Stimulated activated CD4-positive, alpha-beta T cell treated with anti-CD3 and anti-CD28 coated beads, Interleukin-2, amount 100 ng/mL, for 48 hours (primary cell): ENCODE data around the gene TPD52L1.

Experiments
- DNase-seq, 2 donors: peaks; one replicate each; pipeline ENCODE4 v3.0.0-alpha.2; 2020

Gene TPD52L1

DNA sequence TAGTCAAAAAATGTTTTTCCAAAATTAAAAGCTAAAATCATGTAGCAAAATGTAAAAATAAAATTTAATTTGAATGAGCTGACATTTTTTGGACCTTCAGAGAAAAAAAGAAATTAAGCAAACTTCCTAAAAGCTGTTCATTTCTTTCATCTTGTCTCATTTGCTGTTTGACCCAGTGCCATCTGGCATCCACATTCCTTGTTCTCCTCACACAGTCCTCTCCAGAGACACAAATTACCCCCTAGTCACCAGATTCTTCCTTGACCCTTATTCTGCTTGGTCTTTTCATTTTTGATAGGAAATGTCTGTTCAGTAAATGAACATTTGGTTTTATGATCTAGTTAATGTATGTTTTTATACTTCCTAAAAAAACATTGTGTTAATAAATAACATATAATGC, 93.0 kb downstream of the TPD52L1 start:
- no peak for DNase-seq

DNA sequence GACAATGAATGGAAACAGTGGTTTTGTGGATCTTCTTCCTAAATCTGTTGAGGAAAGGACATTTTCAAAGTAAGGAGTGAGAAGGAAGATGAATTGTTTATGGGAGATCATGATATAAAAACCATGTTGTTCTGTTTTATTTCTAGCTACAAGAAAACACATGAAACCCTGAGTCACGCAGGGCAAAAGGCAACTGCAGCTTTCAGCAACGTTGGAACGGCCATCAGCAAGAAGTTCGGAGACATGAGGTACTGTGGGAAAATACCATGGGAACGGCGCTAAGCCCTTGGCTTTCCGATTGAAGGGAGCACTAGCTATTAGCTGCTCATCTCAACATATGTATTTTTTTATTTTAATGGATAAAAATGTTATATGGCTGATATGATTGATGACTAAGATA, 94.6 kb downstream of the TPD52L1 start:
- no peak for DNase-seq

DNA sequence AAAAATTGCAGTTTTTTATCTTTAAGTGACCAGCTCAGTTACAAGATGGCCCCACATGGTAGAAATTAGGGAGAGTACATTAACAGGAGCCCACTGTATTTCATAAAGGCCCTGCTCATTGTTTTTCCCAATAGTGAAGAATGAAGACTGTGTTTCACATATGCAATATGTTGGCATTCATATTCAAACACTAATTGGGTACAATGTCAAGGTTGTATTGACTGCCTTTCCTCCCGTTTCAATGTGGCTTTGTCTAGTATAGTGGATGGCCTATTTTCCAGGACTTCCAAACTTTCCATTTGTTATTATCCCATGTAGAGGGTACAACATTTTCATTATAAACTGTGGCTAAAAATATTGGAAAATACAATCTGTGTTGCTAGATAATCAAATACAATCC, 96.9 kb downstream of the TPD52L1 start:
- DNase-seq: no peak

DNA sequence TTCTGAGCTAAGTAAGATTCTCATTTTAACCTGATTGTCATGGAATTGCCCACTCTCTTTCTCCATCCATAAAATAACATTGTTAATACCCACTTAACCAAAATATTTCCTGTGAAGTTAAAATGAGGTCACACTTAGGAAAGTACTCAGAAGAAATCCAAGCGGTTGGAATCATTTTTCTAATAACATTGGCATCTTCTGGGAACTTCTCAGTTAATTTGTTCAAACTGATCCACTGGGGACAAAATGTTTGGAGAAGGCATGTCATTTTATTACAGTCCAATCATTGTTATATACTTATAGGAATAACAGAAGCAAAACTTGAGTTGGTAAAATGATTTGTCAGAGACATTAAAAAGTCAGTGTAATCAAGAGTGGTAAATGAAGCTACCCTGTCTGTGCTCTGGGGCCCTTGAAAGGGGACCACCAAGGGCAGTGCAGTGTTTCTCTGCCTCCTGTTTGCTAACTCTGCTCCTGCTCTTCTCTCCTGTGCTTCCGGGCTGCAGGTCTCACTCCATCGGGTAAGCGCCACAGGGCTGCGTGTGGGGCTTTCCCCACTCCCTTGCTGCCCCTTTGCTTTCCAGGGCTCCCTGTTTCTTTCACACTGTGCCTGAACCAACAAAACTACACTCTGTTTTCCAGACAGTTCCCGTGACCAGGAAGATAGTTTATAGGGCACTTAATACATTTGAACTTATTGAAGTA, 98.1 kb downstream of the TPD52L1 start:
- DNase-seq: no peak

DNA sequence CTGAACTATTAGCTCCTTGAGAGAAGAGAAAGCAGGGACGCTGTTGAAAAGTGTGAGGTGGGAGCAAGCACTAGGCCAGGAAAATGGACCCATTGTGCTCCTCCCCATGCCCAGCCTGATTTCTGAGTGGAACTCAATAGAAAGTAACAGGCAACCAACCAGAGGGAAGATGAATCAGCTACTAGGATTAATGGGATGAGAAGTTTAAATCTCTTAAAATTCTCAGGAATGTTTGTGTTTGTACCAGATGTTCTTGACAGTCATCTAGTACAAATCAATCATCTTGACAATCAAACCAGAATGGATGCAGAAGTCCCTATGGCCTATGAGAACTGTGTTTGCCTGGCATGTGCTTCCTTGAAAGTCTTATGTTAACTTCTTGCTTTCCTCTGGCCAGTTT, 99.3 kb downstream of the TPD52L1 start:
- no peak for DNase-seq

DNA sequence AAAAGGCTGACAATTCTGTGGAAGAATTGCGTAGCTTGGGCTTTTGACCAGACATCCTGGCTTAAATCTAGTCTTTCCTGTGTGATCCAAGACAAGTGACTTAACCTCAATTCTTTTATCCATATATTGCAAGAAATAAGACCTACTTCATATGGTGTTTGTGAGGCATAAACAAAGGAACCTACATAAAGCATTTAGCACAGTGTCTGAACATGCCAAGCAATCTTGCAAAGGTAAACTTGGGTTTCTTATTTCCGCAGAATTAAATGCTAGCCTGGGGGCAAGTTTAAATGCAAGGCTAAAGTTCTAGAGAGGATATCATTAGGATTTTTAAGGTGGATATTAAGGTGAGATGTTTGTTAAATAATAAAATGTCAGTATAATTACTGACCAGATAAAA, 100.3 kb downstream of the TPD52L1 start:
- DNase-seq: no peak

DNA sequence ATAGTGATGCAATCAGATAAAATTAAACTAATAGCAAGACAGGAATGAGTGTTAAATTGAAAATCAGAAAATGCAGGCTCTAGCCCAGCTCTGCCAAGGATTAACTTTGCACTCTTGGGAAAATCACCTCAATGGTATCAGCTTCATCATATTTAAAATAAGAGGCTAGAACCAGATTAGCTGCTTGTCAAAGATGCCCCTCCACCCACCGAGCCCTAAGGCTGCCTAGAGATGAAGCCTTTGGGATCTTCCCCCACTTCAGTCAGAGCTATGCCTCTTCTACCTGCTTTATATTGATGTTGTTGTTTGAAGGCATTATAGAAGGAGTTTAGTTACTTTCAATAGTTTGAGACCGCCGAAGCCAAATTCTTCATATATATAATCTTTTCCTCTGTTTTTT, 100.7 kb downstream of the TPD52L1 start:
- DNase-seq: no peak

DNA sequence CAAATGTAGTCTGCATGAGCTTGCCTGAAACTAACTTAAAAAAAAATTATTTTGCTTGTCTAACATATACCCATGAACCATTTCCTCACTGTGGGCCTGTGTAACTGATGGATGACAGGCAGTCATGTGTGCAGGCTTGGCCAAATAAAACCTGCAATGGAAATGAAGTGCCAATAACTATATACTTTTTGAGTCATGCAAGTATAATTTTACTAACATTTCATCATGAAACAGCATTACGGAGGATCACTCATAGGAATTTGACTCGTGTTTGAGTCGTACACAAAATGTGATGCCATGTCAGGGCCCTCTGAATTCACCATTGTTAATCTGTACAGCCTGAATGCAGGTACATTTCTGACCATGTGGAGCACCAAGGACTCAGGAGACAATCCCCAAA, 101.6 kb downstream of the TPD52L1 start:
- no peak for DNase-seq

DNA sequence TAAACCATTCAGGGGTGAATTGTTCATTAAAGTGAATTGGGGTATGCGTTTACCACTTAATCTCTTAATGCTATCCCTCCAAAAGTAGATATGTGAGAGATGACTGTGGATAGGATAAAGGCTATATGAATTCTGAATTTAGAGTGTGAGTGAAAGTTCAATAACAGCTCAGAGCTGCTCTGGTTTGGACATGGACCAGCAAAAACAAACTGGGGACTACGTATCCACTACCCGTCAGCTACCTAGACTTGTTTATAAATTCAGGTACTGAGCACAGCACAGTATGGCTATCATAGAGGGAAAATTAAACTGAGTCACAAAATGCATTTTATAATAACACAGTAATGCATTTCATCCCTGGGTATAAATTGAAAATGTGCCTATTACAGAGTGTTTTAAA, 103.8 kb downstream of the TPD52L1 start:
- no peak for DNase-seq

DNA sequence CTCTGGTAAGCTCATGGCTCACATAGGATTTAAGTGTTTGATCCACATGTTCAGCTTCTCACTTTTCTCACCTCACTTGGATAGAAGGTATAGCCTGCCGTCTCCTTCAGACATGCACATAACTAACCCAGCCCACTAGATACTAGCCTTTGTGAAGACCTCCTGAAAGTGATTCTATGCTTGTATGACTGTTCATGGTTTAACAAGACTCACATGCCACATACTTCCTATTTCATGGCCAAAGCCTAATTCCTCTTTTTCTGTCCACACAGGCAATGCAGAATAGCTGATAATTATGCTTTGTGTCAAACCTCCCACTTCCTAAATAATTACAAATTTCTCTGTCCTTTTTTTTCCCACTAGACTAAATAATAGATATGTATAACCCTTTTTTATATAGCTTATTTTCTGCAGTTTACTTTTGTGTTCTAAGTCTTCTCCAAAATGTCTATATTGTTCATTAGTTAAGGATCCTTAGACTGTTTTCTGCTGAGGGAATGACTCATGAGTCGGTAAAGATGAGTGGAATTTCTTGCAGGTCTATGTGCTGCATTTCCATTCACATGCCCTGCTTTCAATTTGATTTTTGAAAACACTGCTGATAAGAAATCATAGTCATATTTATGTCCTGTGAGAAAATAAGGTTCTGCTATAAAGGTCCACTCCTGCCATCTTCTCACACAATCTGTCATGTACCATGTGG, 105.2 kb downstream of the TPD52L1 start:
- DNase-seq: no peak

DNA sequence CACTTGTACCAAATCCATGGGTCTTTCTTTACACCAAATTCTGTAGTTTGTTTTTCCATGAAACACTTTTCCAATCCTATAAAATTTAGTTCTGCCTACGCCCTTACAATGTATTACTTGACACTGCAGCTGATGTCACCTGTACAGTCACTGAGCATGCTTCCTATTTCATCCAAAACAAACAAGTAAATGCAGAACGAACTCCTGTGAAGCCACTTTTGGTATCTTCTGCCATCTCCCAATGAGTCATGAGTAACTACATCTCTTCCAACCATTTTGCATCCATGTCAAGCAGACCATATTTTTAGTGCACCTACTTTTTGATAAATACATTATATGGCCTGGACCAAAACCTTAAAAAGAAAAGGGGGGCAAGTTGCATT, 105.8 kb downstream of the TPD52L1 start:
- DNase-seq: no peak

DNA sequence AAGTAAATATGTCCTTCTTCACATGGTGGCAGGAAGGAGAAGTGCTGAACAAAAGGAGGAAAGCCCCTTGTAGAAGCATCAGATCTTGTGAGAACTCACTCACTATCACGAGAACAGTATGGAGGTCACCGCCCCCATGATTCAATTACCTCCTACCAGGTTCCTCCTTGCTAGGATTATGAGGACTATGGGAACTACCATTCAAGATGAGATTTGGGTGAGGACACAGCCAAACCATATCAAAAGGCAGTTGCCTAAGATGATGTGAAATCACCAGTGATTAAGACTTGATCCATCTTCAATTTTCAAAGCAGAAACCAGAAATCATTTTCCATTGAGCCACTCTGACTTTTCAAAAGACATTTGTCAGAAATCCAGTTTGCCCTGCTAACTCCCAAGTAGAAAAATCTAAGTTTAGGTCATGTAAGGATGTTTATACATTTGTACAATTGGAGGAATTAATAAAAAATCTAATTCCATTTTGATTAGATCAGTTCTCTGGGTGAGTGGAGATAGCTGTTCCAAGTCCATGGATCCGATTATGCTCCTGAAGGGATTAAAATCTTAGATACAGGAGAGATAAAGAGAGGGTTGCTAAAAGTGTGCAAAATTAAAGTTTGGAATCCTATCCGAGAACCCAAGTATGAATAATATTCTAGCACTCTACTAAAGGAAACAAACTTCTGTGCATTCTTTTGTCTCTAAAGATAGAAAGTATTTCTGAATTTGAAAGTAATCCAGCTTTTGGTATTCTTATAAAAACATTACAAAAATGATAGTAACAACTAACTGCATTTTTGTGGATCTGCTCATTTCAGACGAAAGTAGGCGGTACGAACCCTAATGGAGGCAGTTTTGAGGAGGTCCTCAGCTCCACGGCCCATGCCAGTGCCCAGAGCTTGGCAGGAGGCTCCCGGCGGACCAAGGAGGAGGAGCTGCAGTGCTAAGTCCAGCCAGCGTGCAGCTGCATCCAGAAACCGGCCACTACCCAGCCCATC, 108.7 kb downstream of the TPD52L1 start:
- no peak for DNase-seq

DNA sequence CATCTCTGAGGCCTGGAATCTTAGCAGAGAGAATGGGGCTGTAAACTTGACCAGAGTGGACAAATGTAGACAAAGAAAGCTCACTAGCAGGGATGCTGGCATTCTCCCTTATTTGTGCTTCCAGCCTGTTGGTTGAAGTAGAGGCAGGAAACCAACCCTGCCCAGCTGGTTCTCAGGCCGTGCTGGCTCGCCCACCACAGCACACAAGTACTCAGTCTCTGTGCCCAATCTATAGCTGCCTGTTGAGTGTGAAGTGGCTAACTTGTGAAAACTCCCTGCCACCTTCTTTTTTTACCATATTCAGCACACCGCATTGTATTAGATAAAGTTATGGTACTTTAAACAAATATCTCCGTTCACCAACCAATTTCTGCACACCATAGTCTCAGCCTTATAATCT, 110.9 kb downstream of the TPD52L1 start:
- DNase-seq: no peak

DNA sequence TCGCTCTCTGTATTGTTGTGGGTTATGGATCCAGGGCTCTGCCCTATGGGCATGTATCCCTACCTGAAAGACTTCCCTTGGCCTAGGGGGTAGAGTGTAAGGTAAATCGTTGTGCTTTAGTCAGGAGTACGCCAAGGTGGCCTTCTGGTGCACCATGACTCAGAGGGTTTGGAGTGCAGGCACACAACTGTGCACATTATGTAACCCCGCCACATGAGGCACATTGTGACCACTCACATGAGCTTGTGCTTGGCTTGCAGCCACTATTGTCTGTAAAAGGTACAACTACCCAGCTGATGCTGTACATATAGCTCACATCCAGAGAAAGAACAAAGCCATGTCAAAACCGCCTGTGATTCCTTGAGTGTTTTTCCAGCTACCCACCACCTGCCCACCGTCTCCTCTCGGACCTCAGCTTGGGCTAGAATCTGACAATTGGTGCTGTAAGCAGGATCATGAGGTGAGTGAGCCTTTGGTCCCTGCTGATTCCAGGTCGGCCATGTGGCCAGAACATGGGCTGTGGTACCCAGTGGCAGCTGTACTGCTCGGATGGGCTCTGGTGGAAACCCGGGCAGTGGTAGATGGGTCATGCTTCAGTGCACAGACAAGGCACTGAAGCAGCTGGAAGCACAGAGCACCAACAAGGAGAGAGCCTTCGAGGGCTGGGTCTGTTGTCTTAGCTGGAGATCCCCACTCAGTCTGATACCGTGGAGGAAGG, 114.4 kb downstream of the TPD52L1 start:
- DNase-seq: no peak

DNA sequence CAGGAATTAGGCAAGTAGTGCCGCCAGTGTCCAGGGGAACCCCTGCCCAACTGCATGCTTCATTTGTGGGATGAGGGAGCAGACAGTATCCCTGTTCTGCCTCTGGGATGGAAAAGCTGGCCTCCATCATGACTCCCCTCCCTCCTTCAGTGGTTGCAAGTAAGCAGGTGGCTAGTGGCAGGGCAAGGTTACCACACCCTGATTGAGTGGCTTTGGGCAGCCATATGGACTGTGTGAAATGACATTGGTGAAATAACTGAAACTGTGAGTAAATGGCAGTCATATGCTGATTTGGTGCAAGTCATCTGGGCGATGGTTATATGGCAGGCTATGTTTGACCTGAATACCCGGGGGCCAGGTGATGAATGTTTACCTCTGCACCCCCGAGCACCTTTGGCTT, 115.2 kb downstream of the TPD52L1 start:
- DNase-seq: no peak

DNA sequence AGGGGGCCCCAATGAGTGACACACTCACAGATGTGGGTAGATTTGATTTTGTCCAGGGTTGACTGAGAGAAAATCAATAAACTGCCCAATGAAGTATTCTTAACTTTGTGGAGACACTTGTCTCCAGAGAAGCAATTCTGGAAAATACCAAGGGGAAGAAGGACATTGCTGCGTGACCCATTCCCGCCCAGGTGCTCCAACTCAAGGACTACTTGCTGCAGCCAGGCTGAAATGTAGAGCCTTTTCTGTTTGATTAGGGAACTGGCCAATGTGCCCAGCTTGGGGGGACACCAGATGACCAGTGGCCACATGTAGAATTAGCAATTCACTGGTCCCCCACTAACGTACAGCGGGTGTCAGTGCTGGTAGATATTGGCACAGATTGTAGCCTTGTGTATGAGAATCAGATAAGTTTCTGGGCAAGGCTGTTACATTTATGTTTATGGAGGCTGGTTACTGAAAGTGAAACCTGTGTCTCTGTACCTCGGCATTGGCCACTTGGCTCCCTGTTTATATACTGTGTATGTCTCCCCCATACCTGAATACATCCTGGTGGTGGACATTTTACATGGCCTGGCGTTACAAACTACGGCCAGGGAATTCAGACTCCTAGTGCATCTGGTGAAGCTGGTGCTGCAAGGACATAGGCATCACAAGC, 115.9 kb downstream of the TPD52L1 start:
- DNase-seq: no peak

DNA sequence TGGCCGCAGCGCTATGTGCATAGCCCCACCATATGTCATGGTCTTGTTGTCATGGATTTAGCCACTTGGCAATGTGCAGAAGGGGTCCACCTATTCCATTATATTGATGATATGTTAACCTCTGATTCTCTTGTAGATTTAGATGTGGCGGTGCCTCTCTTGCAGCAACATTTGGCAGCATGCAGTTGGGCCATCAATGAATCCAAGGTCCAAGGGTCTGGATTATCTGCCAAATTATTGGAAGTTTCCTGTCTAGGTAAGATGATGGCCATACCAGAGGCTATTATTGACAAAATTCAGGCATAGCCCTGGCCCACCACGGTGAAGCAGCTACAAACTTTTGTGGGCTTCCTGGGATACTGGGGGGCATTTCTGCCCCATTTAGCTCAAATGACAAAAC, 116.8 kb downstream of the TPD52L1 start:
- DNase-seq: no peak

DNA sequence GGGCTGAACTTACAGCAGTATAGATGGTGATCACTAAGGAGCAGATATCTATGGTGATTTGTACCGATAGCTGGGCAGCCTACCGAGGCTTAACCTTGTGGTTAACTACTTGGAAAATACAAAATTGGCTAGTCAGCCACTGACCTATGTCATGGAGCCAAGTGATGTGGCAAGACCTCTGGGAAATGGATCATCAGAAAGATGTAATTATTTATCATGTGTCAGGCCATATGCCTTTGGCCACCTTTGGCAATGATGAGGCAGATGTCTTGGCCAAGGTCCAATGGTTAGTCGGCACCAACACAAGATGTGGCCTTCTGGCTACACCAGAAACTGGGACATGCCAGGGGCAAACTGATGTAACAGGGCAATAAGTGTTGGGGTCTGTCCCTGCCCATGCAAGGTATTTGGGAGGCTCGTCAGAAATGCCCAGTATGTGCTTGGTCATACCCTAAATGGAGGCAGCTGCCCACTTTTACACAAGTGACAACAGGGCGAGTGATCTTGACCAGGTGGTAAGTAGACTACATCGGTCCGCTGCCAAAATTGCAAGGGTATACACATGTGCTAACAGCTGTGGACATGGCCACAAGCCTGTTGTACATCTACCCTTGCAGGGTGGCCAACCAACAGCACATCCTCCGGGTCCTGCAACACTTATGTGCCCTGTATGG, 118.0 kb downstream of the TPD52L1 start:
- DNase-seq: no peak

DNA sequence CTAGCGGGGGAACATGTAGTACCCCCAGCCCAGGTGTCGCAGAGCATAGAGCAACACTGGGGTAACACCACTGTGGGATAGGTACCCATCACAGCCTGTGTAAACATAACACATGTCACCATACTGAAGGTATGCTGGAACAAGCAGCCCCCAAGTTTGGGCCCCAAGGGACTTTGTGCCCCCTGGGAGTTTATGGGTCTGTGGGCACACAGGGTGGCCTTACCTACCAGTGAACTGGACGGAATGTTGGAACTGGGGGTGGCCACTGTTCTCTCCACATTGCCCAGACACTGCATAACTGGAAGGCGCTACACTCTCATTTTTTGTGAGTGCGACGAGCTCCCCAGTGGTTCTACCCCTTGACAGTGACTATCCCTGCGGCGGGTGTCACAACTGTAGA, 119.7 kb downstream of the TPD52L1 start:
- DNase-seq: no peak

DNA sequence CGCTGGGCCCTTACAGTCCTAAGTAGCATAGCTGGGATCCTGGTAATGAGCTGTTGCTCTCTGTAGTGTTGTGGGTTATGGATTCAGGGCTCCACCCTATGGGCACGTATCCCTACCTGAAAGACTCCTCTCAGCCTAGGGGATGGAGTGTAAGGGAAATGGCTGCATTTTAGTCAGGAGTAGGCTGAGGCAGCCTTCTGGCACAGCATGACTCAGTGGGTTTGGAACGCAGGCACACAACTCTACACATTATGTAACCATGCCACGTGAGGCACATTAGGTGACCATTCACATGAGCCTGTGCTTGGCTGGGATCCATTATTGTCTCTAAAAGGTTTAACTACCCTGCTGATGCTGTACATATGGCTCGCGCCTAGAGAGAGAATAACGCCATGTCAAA, 120.4 kb downstream of the TPD52L1 start:
- no peak for DNase-seq

DNA sequence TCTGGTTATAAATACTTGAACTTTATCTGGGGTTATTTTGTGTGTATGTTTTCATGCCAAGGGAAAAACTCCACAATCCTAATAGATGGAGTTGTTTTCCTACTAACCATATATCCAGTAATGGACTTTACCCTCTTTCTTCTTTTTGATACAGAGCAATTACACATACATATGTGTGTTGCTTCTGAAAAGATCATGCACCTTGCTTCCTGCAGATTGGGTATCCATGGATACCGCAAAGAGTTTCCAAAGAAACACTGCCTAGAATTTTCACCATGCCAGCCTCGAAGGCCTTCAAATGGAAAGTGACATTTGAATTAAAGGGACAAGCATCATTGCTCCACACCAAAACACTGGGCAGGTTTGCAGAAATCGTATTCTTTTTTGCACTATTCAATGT, 121.4 kb downstream of the TPD52L1 start:
- no peak for DNase-seq

DNA sequence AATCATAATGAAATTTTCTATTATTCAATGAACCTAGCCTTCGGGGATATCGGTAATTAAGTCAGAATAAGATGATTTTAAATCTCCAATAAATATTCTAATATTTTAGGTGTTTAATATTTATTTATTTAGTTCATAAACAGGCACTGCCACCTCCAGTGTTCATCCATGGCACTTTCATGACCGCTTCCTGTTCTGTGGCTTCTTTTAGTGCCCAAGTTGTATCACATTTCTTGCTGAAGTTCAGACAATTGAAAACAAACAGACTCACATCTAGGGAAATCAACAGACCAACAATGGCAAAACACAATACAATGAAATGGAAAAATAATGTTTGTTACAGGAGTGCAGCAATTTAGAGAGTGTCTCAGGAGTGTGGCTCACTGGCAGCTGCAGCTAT, 122.2 kb downstream of the TPD52L1 start:
- DNase-seq: no peak
